Measurements from ENCODE around the gene FASN.

The FASN gene

DNA sequence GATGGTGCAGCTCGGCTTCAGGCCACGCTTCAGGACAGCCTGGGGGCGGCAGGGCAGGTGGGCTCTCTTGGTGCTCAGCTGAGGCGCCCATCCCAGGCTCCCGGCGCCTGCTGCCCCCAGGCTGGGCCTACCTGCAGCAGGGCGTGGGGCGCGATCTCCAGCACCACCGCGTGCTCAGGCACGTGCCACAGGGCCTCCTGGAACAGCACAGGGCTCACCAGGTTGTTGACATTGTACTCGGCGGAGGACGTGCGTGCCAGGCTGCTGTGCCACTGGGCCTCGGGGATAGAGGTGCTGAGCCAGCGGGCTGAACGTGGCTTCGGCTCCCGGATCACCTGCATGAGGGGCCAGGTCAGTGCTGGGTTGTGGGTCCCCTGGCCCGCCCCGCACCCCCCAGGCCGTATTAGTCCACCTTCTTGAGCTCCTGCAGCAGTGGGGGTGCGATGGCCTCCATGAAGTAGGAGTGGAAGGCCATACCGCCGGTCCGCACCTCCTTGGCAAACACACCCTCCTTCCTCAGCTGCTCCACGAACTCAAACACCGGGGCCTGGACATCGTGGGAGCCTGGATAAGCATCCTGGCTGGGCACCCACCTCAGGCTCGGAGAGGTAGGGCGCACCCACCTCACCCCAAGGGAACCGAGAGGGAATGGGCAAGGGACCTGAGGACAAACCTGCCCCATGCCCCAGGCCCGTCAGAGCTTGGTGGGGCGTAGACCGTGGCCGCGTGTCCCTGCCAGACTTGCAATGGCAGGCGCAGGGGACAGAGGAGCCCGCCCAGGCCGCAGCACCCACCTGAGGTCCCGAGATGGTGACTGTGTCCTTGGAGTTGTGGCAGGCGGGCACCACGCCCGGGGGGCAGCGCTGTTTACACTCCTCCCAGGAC is 9.0 kb downstream of the FASN start:
- no peak for DNase-seq (ENCODE audit: low read depth in 2 of 2)

- no peak for DNase-seq (ENCODE audit: low read depth in 2 of 2)
These were observed 9.8 kb downstream of the FASN start for GRCh38 chr17:82087961-82088837.

- no peak for DNase-seq (ENCODE audit: low read depth in 2 of 2)
These were observed 10.8 kb downstream of the FASN start for GRCh38 chr17:82086941-82087906.

- DNase-seq (ENCODE audit: low read depth in 2 of 2), result no peak
These were observed 11.9 kb downstream of the FASN start for GRCh38 chr17:82085931-82086764.

DNA sequence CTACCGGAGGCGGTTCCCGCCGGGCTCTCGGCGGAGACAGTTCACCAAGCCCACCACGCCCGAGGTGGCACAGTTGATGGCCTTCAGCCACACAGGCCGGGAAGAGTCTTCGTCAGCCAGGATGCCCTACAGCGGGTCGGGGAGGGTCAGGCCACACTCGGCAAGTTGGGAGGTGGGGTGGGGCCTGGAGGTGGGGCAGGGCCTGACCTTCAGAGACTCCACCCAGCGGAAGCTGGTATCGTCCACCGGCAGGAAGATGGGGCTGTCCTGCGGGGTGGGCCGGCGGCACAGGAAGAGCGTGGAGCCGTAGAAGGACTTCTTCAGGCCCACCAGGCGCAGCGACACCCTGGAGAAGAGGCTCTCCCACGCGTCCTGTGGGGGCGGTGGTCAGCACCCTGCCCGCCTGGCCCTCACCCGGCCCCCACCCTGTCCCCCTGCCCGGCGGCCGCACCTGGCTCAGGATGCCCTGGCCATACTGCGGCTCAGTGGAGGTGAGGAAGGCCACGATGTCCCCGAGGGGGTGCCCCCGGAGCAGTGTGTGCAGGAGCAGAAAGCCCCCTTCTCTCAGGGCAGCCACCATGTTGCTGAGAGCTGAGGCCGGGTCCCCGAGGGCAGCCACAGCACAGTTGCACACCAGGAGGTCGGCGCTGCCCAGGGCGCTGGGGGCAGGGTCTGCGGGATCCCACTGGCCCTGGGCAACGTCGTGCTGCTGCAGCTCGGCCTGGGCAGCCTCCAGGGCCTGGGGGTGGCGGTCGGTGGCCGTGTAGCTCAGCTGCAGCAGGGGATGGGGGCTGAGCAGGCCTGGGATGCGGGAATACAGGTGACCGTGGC is 12.8 kb downstream of the FASN start:
- no peak for DNase-seq (ENCODE audit: low read depth in 2 of 2)

GRCh38 chr17:82084373-82085030 is 13.5 kb downstream of the FASN start:
- DNase-seq (ENCODE audit: low read depth in 2 of 2), result no peak

GRCh38 chr17:82083533-82084359 is 14.3 kb downstream of the FASN start:
- no peak for DNase-seq (ENCODE audit: low read depth in 2 of 2)

- no peak for DNase-seq (ENCODE audit: low read depth in 2 of 2)
These were observed 15.0 kb downstream of the FASN start for GRCh38 chr17:82083009-82083408.

DNA sequence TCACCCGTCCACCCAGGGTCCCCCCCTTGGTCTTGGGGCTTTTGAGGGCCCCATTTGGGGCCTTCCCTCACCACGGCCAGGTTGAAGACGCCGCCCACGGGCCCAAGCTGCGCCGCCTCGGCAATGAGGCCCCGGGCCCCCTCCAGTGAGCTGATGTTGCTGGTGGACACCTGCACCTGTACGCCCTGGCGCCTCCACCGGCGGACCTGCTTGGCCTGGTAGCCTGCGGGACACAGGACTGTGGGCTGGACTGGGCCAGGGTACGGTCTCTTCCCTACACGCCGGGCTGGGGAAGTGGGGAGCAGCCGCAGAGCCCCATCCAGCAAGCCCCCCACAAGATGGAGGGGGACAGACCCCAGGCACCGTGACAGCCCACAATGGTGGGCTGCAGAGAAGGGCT is 15.6 kb downstream of the FASN start:
- no peak for DNase-seq (ENCODE audit: low read depth in 2 of 2)

- DNase-seq (ENCODE audit: low read depth in 2 of 2), result no peak
These were observed 16.1 kb downstream of the FASN start for GRCh38 chr17:82081966-82082365.

- DNase-seq (ENCODE audit: low read depth in 2 of 2), result no peak
These were observed 16.5 kb downstream of the FASN start for GRCh38 chr17:82081546-82081945.

DNA sequence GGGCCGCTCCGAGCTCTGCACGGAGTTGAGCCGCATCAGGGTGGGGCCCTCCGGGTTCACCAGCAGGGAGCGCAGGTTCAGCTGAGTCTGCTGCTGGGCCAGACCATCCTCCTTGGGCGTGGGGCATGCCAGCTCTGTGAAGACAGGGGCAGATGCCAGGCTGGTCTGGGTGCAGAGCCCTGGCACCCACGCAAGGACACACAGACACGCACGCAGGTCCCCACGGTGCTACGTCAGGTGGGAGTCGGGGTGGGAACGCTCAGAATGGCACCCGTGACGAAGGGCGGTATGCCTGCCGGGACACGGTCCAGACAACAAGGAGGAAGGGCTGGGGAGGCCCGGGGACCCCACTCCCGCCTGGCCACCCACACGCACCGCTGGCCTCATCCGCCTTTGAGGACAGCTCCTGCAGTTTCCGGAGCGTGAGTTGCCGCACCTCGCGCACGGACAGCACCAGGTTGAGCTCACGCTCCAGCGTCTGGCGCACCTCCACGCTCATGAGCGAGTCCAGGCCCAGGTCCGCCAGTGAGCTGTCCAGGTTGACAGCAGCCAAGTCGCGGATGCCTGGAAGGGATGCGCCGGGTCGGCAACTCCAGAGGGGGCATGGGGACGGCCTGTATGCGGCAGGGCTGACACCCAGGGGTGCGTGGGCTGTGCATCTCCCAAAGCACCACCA is 17.1 kb downstream of the FASN start:
- no peak for DNase-seq (ENCODE audit: low read depth in 2 of 2)

DNA sequence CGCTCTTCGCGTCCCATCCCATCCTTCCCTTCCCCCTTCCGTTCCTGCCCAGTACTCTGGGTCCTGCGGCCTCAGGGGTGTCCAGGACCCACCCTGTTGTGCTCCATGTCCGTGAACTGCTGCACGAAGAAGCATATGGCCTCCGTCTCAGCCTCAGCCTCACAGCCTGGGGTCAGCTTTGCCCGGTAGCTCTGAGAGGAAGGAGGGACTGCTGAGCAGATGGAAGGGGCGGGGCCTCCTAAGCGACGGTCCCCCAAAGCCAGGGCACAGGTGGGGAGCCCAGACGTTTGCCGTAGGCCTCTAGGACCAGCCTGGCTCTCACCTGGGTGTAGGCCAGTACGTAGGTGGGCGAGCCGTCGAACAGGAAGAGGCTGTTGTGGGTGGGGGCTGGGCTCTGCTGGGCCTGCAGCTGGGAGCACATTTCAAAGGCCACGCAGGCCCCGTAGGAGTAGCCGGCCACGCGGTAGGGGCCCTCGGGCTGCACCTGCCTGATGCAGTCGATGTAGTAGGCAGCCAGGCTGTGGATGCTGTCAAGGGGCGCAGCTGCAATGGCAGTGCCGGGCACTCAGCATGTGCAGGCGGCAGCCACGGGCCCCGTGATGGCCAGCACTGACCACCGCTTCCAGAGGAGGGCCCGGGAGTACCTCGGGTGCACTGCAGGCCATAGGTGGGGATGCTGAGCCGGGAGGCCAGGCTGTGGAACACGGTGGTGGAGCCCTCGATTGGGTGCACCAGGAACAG is 17.8 kb downstream of the FASN start:
- DNase-seq (ENCODE audit: low read depth in 2 of 2), result no peak

DNA sequence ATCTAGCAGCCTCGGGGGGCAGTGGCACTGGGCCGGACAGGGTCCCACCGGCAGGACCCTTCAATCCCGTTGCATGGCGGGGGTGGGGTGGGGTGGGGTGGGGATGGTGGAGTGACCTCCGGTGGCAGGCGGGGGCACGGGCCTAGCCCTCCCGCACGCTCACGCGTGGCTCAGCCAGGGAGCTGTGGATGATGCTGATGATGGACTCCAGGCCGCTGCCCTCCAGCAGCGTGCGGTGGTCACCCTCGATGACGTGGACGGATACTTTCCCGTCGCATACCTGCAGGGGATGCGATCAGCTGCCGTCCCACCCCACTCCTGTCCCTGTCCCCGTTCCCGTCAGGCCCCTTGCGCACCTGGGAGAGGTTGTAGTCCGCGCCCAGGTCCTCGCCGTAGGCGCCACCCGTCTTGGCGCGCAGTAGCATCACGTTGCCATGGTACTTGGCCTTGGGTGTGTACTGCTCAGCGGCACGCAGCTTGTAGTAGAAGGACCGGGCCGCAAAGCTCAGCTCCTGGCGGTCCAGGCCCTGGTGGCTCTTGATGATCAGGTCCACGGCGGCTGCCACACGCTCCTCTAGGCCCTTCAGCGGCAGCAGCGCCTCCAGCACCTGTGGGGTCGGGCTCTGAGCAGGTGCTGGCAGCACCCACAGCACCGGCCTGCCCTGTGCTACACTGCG is 18.9 kb downstream of the FASN start:
- no peak for DNase-seq (ENCODE audit: low read depth in 2 of 2)

- DNase-seq (ENCODE audit: low read depth in 2 of 2), result no peak
These were observed 19.6 kb downstream of the FASN start for GRCh38 chr17:82078433-82078832.

GRCh38 chr17:82077617-82078358 is 20.2 kb downstream of the FASN start:
- no peak for DNase-seq (ENCODE audit: low read depth in 2 of 2)

All from stimulated activated CD4-positive, alpha-beta T cell treated with anti-CD3 and anti-CD28 coated beads, Interleukin-15, amount 100 ng/mL, for 48 hours (primary cell).